Liver (tissue), 9 donors: ENCODE data around the gene BORCS8. TPM values are rescaled to one million over a fixed set of nuclear protein-coding genes. Genes with fewer than 3 reads are reported as not detected.

Source experiments
- DNase-seq: peaks from one replicate; pipeline ENCODE4 v3.0.0-alpha.2; 2017; ENCODE audit warnings: low spot score
- H3K27ac ChIP-seq, 2 donors: one replicate each; pipeline ENCODE4 v1.7.0; 2013; ENCODE audit warnings: inconsistent platforms in 2 of 2, low read length in 2 of 2, control low read depth in 1 of 2, low read depth in 1 of 2, mild to moderate bottlenecking in 1 of 2
- H3K27me3 ChIP-seq, 4 donors: one replicate each; pipeline versions ENCODE4 v1.6.1 to v1.7.0; 2013; ENCODE audit warnings: low read length in 3 of 4, inconsistent platforms in 1 of 4, mild to moderate bottlenecking in 1 of 4, moderate library complexity in 1 of 4; ENCODE audit not compliant: control insufficient read depth in 4 of 4, insufficient read depth in 4 of 4
- H3K36me3 ChIP-seq, 4 donors: one replicate each; pipeline versions ENCODE4 v1.6.1 to v1.7.0; 2013; ENCODE audit warnings: low read length in 3 of 4, mild to moderate bottlenecking in 3 of 4, low read depth in 1 of 4, moderate library complexity in 1 of 4; ENCODE audit not compliant: control insufficient read depth in 4 of 4, insufficient read depth in 3 of 4
- H3K4me1 ChIP-seq, 4 donors: one replicate each; pipeline versions ENCODE4 v1.6.1 to v1.7.0; 2013; ENCODE audit warnings: low read length in 3 of 4, mild to moderate bottlenecking in 3 of 4, moderate library complexity in 1 of 4; ENCODE audit not compliant: control insufficient read depth in 4 of 4, insufficient read depth in 4 of 4
- H3K4me3 ChIP-seq, 3 donors: one replicate each; pipeline versions ENCODE4 v1.6.1 to v1.7.0; 2013; ENCODE audit warnings: low read length in 3 of 3, control low read depth in 1 of 3, low read depth in 1 of 3, mild to moderate bottlenecking in 1 of 3
- H3K9ac ChIP-seq, 2 donors: one replicate each; pipeline ENCODE4 v1.7.0; 2013; ENCODE audit warnings: low read length in 2 of 2, mild to moderate bottlenecking in 2 of 2, moderate library complexity in 2 of 2, control low read depth in 1 of 2, low read depth in 1 of 2
- H3K9me3 ChIP-seq, 4 donors: one replicate each; pipeline versions ENCODE4 v1.6.1 to v1.7.0; 2013; ENCODE audit warnings: low read length in 3 of 4; ENCODE audit not compliant: control insufficient read depth in 4 of 4
- ATF3 ChIP-seq: IDR thresholded peaks from 2 replicates; pipeline ENCODE4 v1.6.1; 2016; ENCODE audit warnings: antibody characterized with exemption
- CTCF ChIP-seq: fragments of 150-350 bp; IDR thresholded peaks from 2 replicates; pipeline ENCODE4 v1.5.1; 2017; ENCODE audit warnings: improper control_type of control experiment, low read depth, low read length; ENCODE audit not compliant: missing input control
- EGR1 ChIP-seq, 2 donors: IDR thresholded peaks; 2 replicates each; pipeline ENCODE4 v1.6.1; 2016 to 2018; ENCODE audit warnings: antibody characterized with exemption in 2 of 2, low read depth in 2 of 2
- FOXA1 ChIP-seq: IDR thresholded peaks from 2 replicates; pipeline ENCODE4 v1.6.1; 2016; ENCODE audit warnings: antibody characterized with exemption
- FOXA2 ChIP-seq: IDR thresholded peaks from 2 replicates; pipeline ENCODE4 v1.6.1; 2016; ENCODE audit warnings: antibody characterized with exemption
- GABPA ChIP-seq, 2 donors: IDR thresholded peaks in 1 of 2; conservative IDR thresholded peaks in 1 of 2; 2 replicates each; pipeline ENCODE4 v1.6.1; 2016; ENCODE audit warnings: antibody characterized with exemption in 2 of 2, mild to moderate bottlenecking in 1 of 2, moderate library complexity in 1 of 2
- HNF4A ChIP-seq, 2 donors: conservative IDR thresholded peaks; 2 replicates each; pipeline ENCODE4 v1.6.1; 2016; ENCODE audit warnings: antibody characterized with exemption in 2 of 2, mild to moderate bottlenecking in 2 of 2
- HNF4G ChIP-seq: IDR thresholded peaks from 2 replicates; pipeline ENCODE4 v1.6.1; 2016; ENCODE audit warnings: antibody characterized with exemption
- JUND ChIP-seq, 2 donors: IDR thresholded peaks; 2 replicates each; pipeline ENCODE4 v1.6.1; 2016; ENCODE audit warnings: antibody characterized with exemption in 2 of 2
- MAX ChIP-seq: IDR thresholded peaks from 2 replicates; pipeline ENCODE4 v1.6.1; 2016; ENCODE audit warnings: antibody characterized with exemption
- NR2F2 ChIP-seq: IDR thresholded peaks from 2 replicates; pipeline ENCODE4 v1.6.1; 2016; ENCODE audit warnings: antibody characterized with exemption
- RAD21 ChIP-seq, 2 donors: IDR thresholded peaks; 2 replicates each; pipeline ENCODE4 v1.6.1; 2016; ENCODE audit warnings: antibody characterized with exemption in 2 of 2, mild to moderate bottlenecking in 2 of 2
- SP1 ChIP-seq: IDR thresholded peaks from 2 replicates; pipeline ENCODE4 v1.6.1; 2018; ENCODE audit warnings: antibody characterized with exemption, mild to moderate bottlenecking
- TAF1 ChIP-seq: conservative IDR thresholded peaks from 2 replicates; pipeline ENCODE4 v1.6.1; 2016; ENCODE audit warnings: antibody characterized with exemption, mild to moderate bottlenecking
- YY1 ChIP-seq: IDR thresholded peaks from 2 replicates; pipeline ENCODE4 v1.6.1; 2016; ENCODE audit warnings: antibody characterized with exemption, mild to moderate bottlenecking
- ZBTB33 ChIP-seq: IDR thresholded peaks from 2 replicates; pipeline ENCODE4 v1.6.1; 2016; ENCODE audit warnings: antibody characterized with exemption
- WGBS: extraction: QIAGEN DNeasy Blood & Tissue Kit; methylation state at CpG from one replicate; pipeline ENCODE4 v1.1.7; 2013; 5-methylcytosine and 5-hydroxymethylcytosine counted together
- polyA plus RNA-seq, 2 donors: library from polyadenylated mRNA; stranded (reverse) in 1 of 2; unstranded in 1 of 2; fragments of 200-250 nt in 1 of 2; fragments of >200 nt in 1 of 2; fragmentation: Nextera tagmentation in 1 of 2; extraction: Ambion mirVana in 1 of 2; gene quantifications; one replicate each; pipeline versions ENCODE4 v1.2.1 to v1.2.3, GENCODE V29; 2013 to 2015
- total RNA-seq, 2 donors: library from RNA; depleted of rRNA; stranded (reverse); fragments of >200 nt; gene quantifications; one replicate each; pipeline ENCODE4 v1.2.3, GENCODE V29; 2014
- donor health status: healthy.
- donor health status: healthy.
- donor health status: healthy.
- donor health status: healthy.
- donor health status: healthy.

BORCS8 gene
- total and polyA plus RNA-seq, 4 donors, result 7.6 to 13.5 (median 9.4) TPM

- TF ChIP-seq HNF4A (conservative IDR thresholded peaks at IDR 0.05), result no peak
- no peak for TF ChIP-seq NR2F2
- TF ChIP-seq FOXA2, result no peak
- no peak for TF ChIP-seq SP1
- no peak for TF ChIP-seq HNF4G
- no peak for TF ChIP-seq ATF3
- Histone ChIP-seq H3K9me3 (no peaks in the 10 kb centered on the region), H3K4me3 (no peak overlapping the region), H3K9ac (no peak overlapping the region), H3K27me3 (peaks cover 0 to 5% (median 4%) of the 10 kb centered on the region in 4 donors), H3K4me1 (no peaks in the 10 kb centered on the region), H3K27ac (no peak overlapping the region), H3K36me3 (no peaks in the 10 kb centered on the region)
- no peak for DNase-seq
- WGBS, result 48% methylated on average over 21 of the region's 21 CpGs
Measured at GRCh38 chr19:19213426-19214158, 21.6 kb upstream of the BORCS8 start.

GRCh38 chr19:19212916-19213315 lies 21.0 kb upstream of the BORCS8 start:
- Histone ChIP-seq H3K27me3 (peaks cover 0 to 5% (median 4%) of the 10 kb centered on the region in 4 donors), H3K36me3 (no peaks in the 10 kb centered on the region), H3K4me1 (no peaks in the 10 kb centered on the region), H3K4me3 (no peak overlapping the region), H3K9me3 (no peaks in the 10 kb centered on the region), H3K27ac (no peak overlapping the region), H3K9ac (no peak overlapping the region)
- no peak for DNase-seq
- 11% methylated on average over 7 of the region's 7 CpGs for WGBS
- no peak for TF ChIP-seq HNF4A (conservative IDR thresholded peaks at IDR 0.05)
- no peak for TF ChIP-seq TAF1
- no peak for TF ChIP-seq ZBTB33
- TF ChIP-seq EGR1 (IDR thresholded peaks at IDR 0.05; ENCODE audit: low read depth in 2 of 2), result no peak
- TF ChIP-seq JUND (IDR thresholded peaks at IDR 0.05), result no peak
- no peak for TF ChIP-seq FOXA1
- no peak for TF ChIP-seq YY1
- no peak for TF ChIP-seq MAX
- no peak for TF ChIP-seq FOXA2
- TF ChIP-seq NR2F2, result no peak
- TF ChIP-seq ATF3, result no peak
- TF ChIP-seq SP1, result no peak

- Histone ChIP-seq H3K27ac (no peak within 1 kb of the TSS), H3K9ac (no peak within 1 kb of the TSS), H3K9me3 (no peaks in the 10 kb centered on the region), H3K4me3 (no peak within 1 kb of the TSS), H3K27me3 (peaks cover 0 to 5% (median 4%) of the 10 kb centered on the region in 4 donors), H3K4me1 (no peaks in the 10 kb centered on the region), H3K36me3 (no peaks in the 10 kb centered on the region)
- DNase-seq, result no peak
- TF ChIP-seq HNF4A (conservative IDR thresholded peaks at IDR 0.05) (no peak), YY1 (no peak), EGR1 (IDR thresholded peaks at IDR 0.05; ENCODE audit: low read depth in 2 of 2) (no peak), TAF1 (no peak), NR2F2 (no peak), GABPA (IDR thresholded peaks at IDR 0.05 in 1 of 2, conservative IDR thresholded peaks at IDR 0.05 in 1 of 2) (no peak), FOXA1 (no peak), HNF4G (no peak), SP1 (no peak), ZBTB33 (no peak), CTCF (no peak), JUND (IDR thresholded peaks at IDR 0.05) (no peak), RAD21 (IDR thresholded peaks at IDR 0.05) (no peak)
- 10% methylated on average over 54 of the region's 54 CpGs for WGBS
Measured at GRCh38 chr19:19211499-19212420, 19.8 kb upstream of the BORCS8 start, which contains the start of gene NCAN. NCAN (plus strand) TSS chr19:19211958; CDS start chr19:19216954, 4,996 bp downstream.
